ENCODE results near the gene GABPB1. TPM values are rescaled to one million over a fixed set of nuclear protein-coding genes. Genes with fewer than 3 reads are reported as not detected.

The GABPB1 gene
- total RNA-seq, 4 donors from 2014 or later: 9.2 to 21.6 (median 16.3) TPM

- no peaks in the 10 kb centered on the region for H3K36me3 ChIP-seq
- TF ChIP-seq POLR2A (IDR thresholded peaks at IDR 0.05): no peak
- TF ChIP-seq CTCF (IDR thresholded peaks at IDR 0.05): no peak
- no peak for DNase-seq
- 83 to 88% methylated on average over 4 of the region's 4 CpGs for WGBS, 2 donors
- H3K4me3 ChIP-seq: no peak overlapping the region
- no peaks in the 10 kb centered on the region for H3K27me3 ChIP-seq
- intact Hi-C loops (cut with DNase I): no loop called here
- peaks cover 0 to 11% (median 0%) of the 10 kb centered on the region in 3 donors for H3K4me1 ChIP-seq
- no peaks in the 10 kb centered on the region for H3K9me3 ChIP-seq
- no peak overlapping the region for H3K27ac ChIP-seq
Measured at GRCh38 chr15:50318697-50319096, 36.3 kb downstream of the GABPB1 start.

GRCh38 chr15:50315814-50316630 lies 39.0 kb downstream of the GABPB1 start:
- H3K9me3 ChIP-seq: no peaks in the 10 kb centered on the region
- no peak overlapping the region for H3K27ac ChIP-seq
- no peak overlapping the region for H3K4me3 ChIP-seq
- DNase-seq: no peak
- peaks cover 0 to 11% (median 0%) of the 10 kb centered on the region in 3 donors for H3K4me1 ChIP-seq
- 33 to 45% methylated on average over 4 of the region's 4 CpGs for WGBS, 2 donors
- intact Hi-C loops (cut with DNase I): no loop called here
- TF ChIP-seq CTCF (IDR thresholded peaks at IDR 0.05) (peak; percentile 46 to 81 (median 63)), POLR2A (IDR thresholded peaks at IDR 0.05) (no peak)
- no peaks in the 10 kb centered on the region for H3K27me3 ChIP-seq
- H3K36me3 ChIP-seq: no peaks in the 10 kb centered on the region

DNA sequence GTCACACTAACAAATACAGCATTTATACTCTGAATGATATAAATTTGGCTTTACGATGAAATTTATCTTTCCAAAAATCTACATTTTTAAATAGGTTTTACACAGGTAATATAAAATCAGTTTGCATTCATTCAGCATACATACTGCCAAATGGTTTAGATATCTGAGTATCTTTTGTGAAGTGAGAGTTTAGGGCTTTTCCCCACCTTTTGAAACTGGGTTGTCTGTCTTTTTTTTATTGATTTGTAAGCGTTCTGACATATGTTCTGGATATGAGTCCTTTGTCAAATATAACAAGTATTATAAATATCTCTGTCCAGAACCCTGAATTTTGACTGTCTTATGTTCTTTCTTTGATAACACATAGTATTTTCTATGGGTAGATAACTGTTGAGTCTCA lies 42.4 kb downstream of the GABPB1 start:
- no peak for DNase-seq
- Histone ChIP-seq H3K9me3 (peaks cover 0 to 5% (median 0%) of the 10 kb centered on the region in 3 donors), H3K4me1 (peaks cover 0 to 11% (median 0%) of the 10 kb centered on the region in 3 donors), H3K27me3 (no peaks in the 10 kb centered on the region), H3K27ac (no peak overlapping the region), H3K36me3 (peaks cover 0 to 10% (median 0%) of the 10 kb centered on the region in 3 donors), H3K4me3 (no peak overlapping the region)
- 76 to 81% methylated on average over 2 of the region's 2 CpGs for WGBS, 2 donors
- intact Hi-C loops (cut with DNase I): no loop called here
- TF ChIP-seq CTCF (IDR thresholded peaks at IDR 0.05): no peak
- no peak for TF ChIP-seq POLR2A (IDR thresholded peaks at IDR 0.05)

DNA sequence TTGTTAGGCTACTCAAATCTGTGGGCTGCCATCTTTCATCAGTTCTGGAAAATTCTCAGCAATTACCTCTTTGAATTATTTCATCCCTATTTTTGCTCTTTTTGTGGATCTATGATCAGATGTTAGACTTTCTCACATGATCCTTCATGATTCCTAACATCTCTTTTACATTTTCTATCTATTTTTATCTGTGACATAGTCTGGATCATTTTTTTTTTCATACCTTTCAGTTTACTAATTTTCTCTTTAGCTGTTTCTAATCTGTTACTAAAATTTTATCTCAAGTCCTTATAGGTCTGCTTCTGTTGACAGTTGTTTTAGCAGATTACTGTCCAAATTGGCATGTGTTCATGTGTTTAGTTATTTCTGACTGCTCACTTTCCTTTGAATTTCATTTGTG lies 47.2 kb downstream of the GABPB1 start:
- peaks cover 0 to 5% (median 0%) of the 10 kb centered on the region in 3 donors for H3K9me3 ChIP-seq
- H3K4me1 ChIP-seq: no peaks in the 10 kb centered on the region
- intact Hi-C loops (cut with DNase I): no loop called here
- TF ChIP-seq CTCF (IDR thresholded peaks at IDR 0.05) (no peak), POLR2A (IDR thresholded peaks at IDR 0.05) (no peak)
- DNase-seq: no peak
- H3K4me3 ChIP-seq: no peak overlapping the region
- no peaks in the 10 kb centered on the region for H3K27me3 ChIP-seq
- peaks cover 0 to 35% (median 0%) of the 10 kb centered on the region in 3 donors for H3K36me3 ChIP-seq
- H3K27ac ChIP-seq: no peak overlapping the region

GRCh38 chr15:50304836-50305235 lies 50.2 kb downstream of the GABPB1 start:
- no peaks in the 10 kb centered on the region for H3K27me3 ChIP-seq
- DNase-seq: no peak
- WGBS, 2 donors: 89 to 91% methylated on average over 1 of the region's 1 CpG
- intact Hi-C loops (cut with DNase I): no loop called here
- H3K4me1 ChIP-seq: no peaks in the 10 kb centered on the region
- no peak overlapping the region for H3K27ac ChIP-seq
- H3K4me3 ChIP-seq: no peak overlapping the region
- H3K36me3 ChIP-seq: peaks cover 0 to 62% (median 0%) of the 10 kb centered on the region in 3 donors
- no peak for TF ChIP-seq POLR2A (IDR thresholded peaks at IDR 0.05)
- no peak for TF ChIP-seq CTCF (IDR thresholded peaks at IDR 0.05)
- H3K9me3 ChIP-seq: peaks cover 0 to 5% (median 0%) of the 10 kb centered on the region in 3 donors
